Activated B cell treated with CpG ODN at 0.5 μM for 24 hours (primary cell): ENCODE results near the gene NAT14. TPM values are rescaled to one million over a fixed set of nuclear protein-coding genes. Genes with fewer than 3 reads are reported as not detected.
A peak's percentile ranks its signal among the peaks of the same experiment; 100 is the strongest.

Experiments
- ATAC-seq: fragments of 200-7000 bp; cut with Tn5 transposase; one replicate; pipeline ENCODE4 v1.10.0; 2021; ENCODE audit warnings: low read depth, mild to moderate bottlenecking, moderate library complexity
- CTCF ChIA-PET: fragments of 350-600 bp; sonication (Branson Sonifier 250); formaldehyde crosslinking; loops from one replicate; lab custom pipeline; 2021; ENCODE audit warnings: antibody characterized with exemption; lab: Charles Lee
- POLR2A ChIA-PET: fragments of 350-600 bp; sonication (Branson Sonifier 250); formaldehyde crosslinking; loops from one replicate; lab custom pipeline; 2021; ENCODE audit warnings: antibody characterized with exemption; lab: Charles Lee
- DNase-seq: peaks from one replicate; pipeline ENCODE4 v3.0.0; 2022
- H3K27ac Mint-ChIP-seq: one replicate; pipeline ENCODE4 v1.8.0; 2020; ENCODE audit warnings: mixed read lengths
- H3K27me3 Mint-ChIP-seq: one replicate; pipeline ENCODE4 v1.8.0; 2021; ENCODE audit warnings: mixed read lengths
- H3K36me3 Mint-ChIP-seq: one replicate; pipeline ENCODE4 v1.8.0; 2021; ENCODE audit warnings: low read depth, mixed read lengths
- H3K4me1 Mint-ChIP-seq: one replicate; pipeline ENCODE4 v1.8.0; 2021; ENCODE audit warnings: mixed read lengths
- H3K4me3 Mint-ChIP-seq: one replicate; pipeline ENCODE4 v1.8.0; 2020; ENCODE audit warnings: mild to moderate bottlenecking, mixed read lengths
- H3K9me3 Mint-ChIP-seq: one replicate; pipeline ENCODE4 v1.8.0; 2020; ENCODE audit warnings: mixed read lengths
- CTCF ChIP-seq: fragments of 200-600 bp; IDR thresholded peaks from one replicate; pipeline ENCODE4 v1.8.0; 2022; ENCODE audit warnings: antibody characterized with exemption, mild to moderate bottlenecking
- intact Hi-C: fragments of 100-400 bp; cut with micrococcal nuclease; formaldehyde crosslinking; loops from one replicate; pipeline ENCODE4 v1.15.1; 2024
- total RNA-seq: library from RNA; stranded (reverse); gene quantifications from 2 replicates; pipeline ENCODE4 v1.2.3, GENCODE V29; 2022

NAT14 gene
- total RNA-seq, 1 donor from 2014 or later, result 13.8 TPM

GRCh38 chr19:55481794-55482155 lies 3.2 kb upstream of the NAT14 start:
- DNase-seq (no peak), ATAC-seq (no peak)
- Mint-ChIP-seq H3K9me3 (no peaks in the 10 kb centered on the region), H3K4me1 (peaks cover 36% of the 10 kb centered on the region), H3K27ac (no peak overlapping the region), H3K27me3 (no peaks in the 10 kb centered on the region), H3K36me3 (peaks cover 10% of the 10 kb centered on the region), H3K4me3 (no peak overlapping the region)
- TF ChIP-seq CTCF, result no peak
- ChIA-PET CTCF (no interaction called here), POLR2A (no interaction called here)
- intact Hi-C loops, result no loop called here

- TF ChIP-seq CTCF, result no peak
- CTCF ChIA-PET, result interaction anchor here (4.3 kb wide), 1 partner anchor 22 kb away, joined by 20 read pairs; no protein-coding TSS in a partner anchor
- Mint-ChIP-seq H3K27me3 (no peaks in the 10 kb centered on the region), H3K4me3 (no peak overlapping the region), H3K9me3 (no peaks in the 10 kb centered on the region), H3K36me3 (peaks cover 10% of the 10 kb centered on the region), H3K27ac (no peak overlapping the region), H3K4me1 (peaks cover 33% of the 10 kb centered on the region)
- no peak for DNase-seq
- no peak for ATAC-seq
- intact Hi-C loops, result no loop called here
- POLR2A ChIA-PET, result interaction anchor here (0.5 to 0.6 kb wide), 2 partner anchors 42 to 142 kb away, joined by 5 to 7 read pairs; partner anchors contain the start of gene ZNF784
These were observed 2.6 kb upstream of the NAT14 start for GRCh38 chr19:55482156-55482961.

- no peak for DNase-seq
- no peak for TF ChIP-seq CTCF
- ChIA-PET CTCF (interaction anchor here (4.3 kb wide), 1 partner anchor 21 kb away, joined by 20 read pairs; no protein-coding TSS in a partner anchor), POLR2A (interaction anchor here (0.5 to 0.6 kb wide), 2 partner anchors 41 to 141 kb away, joined by 5 to 7 read pairs; partner anchors contain the start of gene ZNF784)
- Mint-ChIP-seq H3K4me1 (peaks cover 27% of the 10 kb centered on the region), H3K27ac (no peak overlapping the region), H3K27me3 (no peaks in the 10 kb centered on the region), H3K36me3 (peaks cover 10% of the 10 kb centered on the region), H3K9me3 (no peaks in the 10 kb centered on the region), H3K4me3 (no peak overlapping the region)
- ATAC-seq, result no peak
- intact Hi-C loops, result no loop called here
These were observed 1.9 kb upstream of the NAT14 start for GRCh38 chr19:55482967-55483705.

- ATAC-seq (no peak), DNase-seq (no peak)
- peak overlapping the region; percentile 82 for H3K4me3 Mint-ChIP-seq
- ChIA-PET CTCF (interaction anchor here (0.8 to 4.3 kb wide), 2 partner anchors 20 to 342 kb away, joined by 3 to 20 read pairs; no protein-coding TSS in a partner anchor), POLR2A (interaction anchor here (0.9 to 4.1 kb wide), 5 partner anchors 7 to 230 kb away, joined by 3 to 42 read pairs (median 3); partner anchors contain the start of genes ISOC2, ZNF628 and ZNF865)
- no peaks in the 10 kb centered on the region for H3K27me3 Mint-ChIP-seq
- TF ChIP-seq CTCF, result no peak
- H3K36me3 Mint-ChIP-seq, result peaks cover 10% of the 10 kb centered on the region
- H3K4me1 Mint-ChIP-seq, result peaks cover 21% of the 10 kb centered on the region
- H3K9me3 Mint-ChIP-seq, result no peaks in the 10 kb centered on the region
- intact Hi-C loops, result loop anchor here (2.0 kb wide), 1 partner anchor 19 kb away; no protein-coding TSS in a partner anchor
- H3K27ac Mint-ChIP-seq, result no peak overlapping the region
These were observed 1.0 kb upstream of the NAT14 start for GRCh38 chr19:55483706-55484592.
